Testis (tissue), 2 donors: ENCODE measurements around the gene SAMD4A.

Experiments used
- POLR2A ChIP-seq: fragments of 450-650 bp; IDR thresholded peaks from one replicate; pipeline ENCODE4 v1.6.1; 2017; ENCODE audit warnings: antibody characterized with exemption, mild to moderate bottlenecking, moderate library complexity
- TF ChIP-seq, protein P1 (sequence below), 3 experiments: fragments of 450-650 bp in 2 of 3; fragments of 200-600 bp in 1 of 3; sonication (generic) in 1 of 3; IDR thresholded peaks; one replicate each; pipeline ENCODE4 v1.5.1; 2016 to 2019; ENCODE audit warnings: antibody characterized with exemption in 3 of 3, mild to moderate bottlenecking in 2 of 3, moderate library complexity in 1 of 3

GRCh38 chr14:54528973-54529372, 38.0 kb upstream of the SAMD4A start:
- TF ChIP-seq, protein P1, sequence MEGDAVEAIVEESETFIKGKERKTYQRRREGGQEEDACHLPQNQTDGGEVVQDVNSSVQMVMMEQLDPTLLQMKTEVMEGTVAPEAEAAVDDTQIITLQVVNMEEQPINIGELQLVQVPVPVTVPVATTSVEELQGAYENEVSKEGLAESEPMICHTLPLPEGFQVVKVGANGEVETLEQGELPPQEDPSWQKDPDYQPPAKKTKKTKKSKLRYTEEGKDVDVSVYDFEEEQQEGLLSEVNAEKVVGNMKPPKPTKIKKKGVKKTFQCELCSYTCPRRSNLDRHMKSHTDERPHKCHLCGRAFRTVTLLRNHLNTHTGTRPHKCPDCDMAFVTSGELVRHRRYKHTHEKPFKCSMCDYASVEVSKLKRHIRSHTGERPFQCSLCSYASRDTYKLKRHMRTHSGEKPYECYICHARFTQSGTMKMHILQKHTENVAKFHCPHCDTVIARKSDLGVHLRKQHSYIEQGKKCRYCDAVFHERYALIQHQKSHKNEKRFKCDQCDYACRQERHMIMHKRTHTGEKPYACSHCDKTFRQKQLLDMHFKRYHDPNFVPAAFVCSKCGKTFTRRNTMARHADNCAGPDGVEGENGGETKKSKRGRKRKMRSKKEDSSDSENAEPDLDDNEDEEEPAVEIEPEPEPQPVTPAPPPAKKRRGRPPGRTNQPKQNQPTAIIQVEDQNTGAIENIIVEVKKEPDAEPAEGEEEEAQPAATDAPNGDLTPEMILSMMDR (IDR thresholded peaks at IDR 0.05), result no peak
- TF ChIP-seq POLR2A, result no peak
